Ishikawa (cell line): ENCODE results near the gene EFEMP1.

Experiments
- CEBPB ChIP-seq: IDR thresholded peaks from 2 replicates; pipeline ENCODE4 v1.6.1; 2012
- CREB1 ChIP-seq: IDR thresholded peaks from 2 replicates; pipeline ENCODE4 v1.6.1; 2012; ENCODE audit warnings: low read depth
- EGR1 ChIP-seq: IDR thresholded peaks from 2 replicates; pipeline ENCODE4 v1.6.1; 2012
- EP300 ChIP-seq: IDR thresholded peaks from 2 replicates; pipeline ENCODE4 v1.6.1; 2012; ENCODE audit warnings: borderline replicate concordance
- FOXM1 ChIP-seq: IDR thresholded peaks from 2 replicates; pipeline ENCODE4 v1.6.1; 2012; ENCODE audit warnings: low read depth, borderline replicate concordance
- NFIC ChIP-seq: IDR thresholded peaks from 2 replicates; pipeline ENCODE4 v1.6.1; 2012
- RAD21 ChIP-seq: IDR thresholded peaks from 2 replicates; pipeline ENCODE4 v1.6.1; 2012; ENCODE audit warnings: low read depth
- TAF1 ChIP-seq: IDR thresholded peaks from 2 replicates; pipeline ENCODE4 v1.6.1; 2012; ENCODE audit warnings: low read depth, mild to moderate bottlenecking
- TCF12 ChIP-seq: IDR thresholded peaks from 2 replicates; pipeline ENCODE4 v1.6.1; 2012; ENCODE audit warnings: low read depth
- TEAD4 ChIP-seq: IDR thresholded peaks from 2 replicates; pipeline ENCODE4 v1.6.1; 2012
- USF1 ChIP-seq: IDR thresholded peaks from 2 replicates; pipeline ENCODE4 v1.6.1; 2012
- YY1 ChIP-seq: IDR thresholded peaks from 2 replicates; pipeline ENCODE4 v1.6.1; 2012; ENCODE audit warnings: low read depth
- ZBTB7A ChIP-seq: IDR thresholded peaks from 2 replicates; pipeline ENCODE4 v1.6.1; 2012; ENCODE audit warnings: low read depth
- TF ChIP-seq, protein P1 (sequence below): IDR thresholded peaks from 2 replicates; pipeline ENCODE4 v1.6.1; 2012; ENCODE audit warnings: low read depth, mild to moderate bottlenecking
- TF ChIP-seq, protein P2 (sequence below): IDR thresholded peaks from 2 replicates; pipeline ENCODE4 v1.6.1; 2012

Gene EFEMP1

GRCh38 chr2:55917713-55918390, 5.7 kb downstream of the EFEMP1 start:
- TF ChIP-seq, protein P1, sequence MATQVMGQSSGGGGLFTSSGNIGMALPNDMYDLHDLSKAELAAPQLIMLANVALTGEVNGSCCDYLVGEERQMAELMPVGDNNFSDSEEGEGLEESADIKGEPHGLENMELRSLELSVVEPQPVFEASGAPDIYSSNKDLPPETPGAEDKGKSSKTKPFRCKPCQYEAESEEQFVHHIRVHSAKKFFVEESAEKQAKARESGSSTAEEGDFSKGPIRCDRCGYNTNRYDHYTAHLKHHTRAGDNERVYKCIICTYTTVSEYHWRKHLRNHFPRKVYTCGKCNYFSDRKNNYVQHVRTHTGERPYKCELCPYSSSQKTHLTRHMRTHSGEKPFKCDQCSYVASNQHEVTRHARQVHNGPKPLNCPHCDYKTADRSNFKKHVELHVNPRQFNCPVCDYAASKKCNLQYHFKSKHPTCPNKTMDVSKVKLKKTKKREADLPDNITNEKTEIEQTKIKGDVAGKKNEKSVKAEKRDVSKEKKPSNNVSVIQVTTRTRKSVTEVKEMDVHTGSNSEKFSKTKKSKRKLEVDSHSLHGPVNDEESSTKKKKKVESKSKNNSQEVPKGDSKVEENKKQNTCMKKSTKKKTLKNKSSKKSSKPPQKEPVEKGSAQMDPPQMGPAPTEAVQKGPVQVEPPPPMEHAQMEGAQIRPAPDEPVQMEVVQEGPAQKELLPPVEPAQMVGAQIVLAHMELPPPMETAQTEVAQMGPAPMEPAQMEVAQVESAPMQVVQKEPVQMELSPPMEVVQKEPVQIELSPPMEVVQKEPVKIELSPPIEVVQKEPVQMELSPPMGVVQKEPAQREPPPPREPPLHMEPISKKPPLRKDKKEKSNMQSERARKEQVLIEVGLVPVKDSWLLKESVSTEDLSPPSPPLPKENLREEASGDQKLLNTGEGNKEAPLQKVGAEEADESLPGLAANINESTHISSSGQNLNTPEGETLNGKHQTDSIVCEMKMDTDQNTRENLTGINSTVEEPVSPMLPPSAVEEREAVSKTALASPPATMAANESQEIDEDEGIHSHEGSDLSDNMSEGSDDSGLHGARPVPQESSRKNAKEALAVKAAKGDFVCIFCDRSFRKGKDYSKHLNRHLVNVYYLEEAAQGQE: no peak
- no peak for TF ChIP-seq TAF1
- no peak for TF ChIP-seq EGR1
- TF ChIP-seq YY1: no peak
- TF ChIP-seq CEBPB: no peak
- no peak for TF ChIP-seq ZBTB7A
- TF ChIP-seq TCF12: no peak
- TF ChIP-seq TEAD4: no peak
- no peak for TF ChIP-seq RAD21
- no peak for TF ChIP-seq NFIC
- TF ChIP-seq FOXM1: no peak
- TF ChIP-seq EP300: no peak
- TF ChIP-seq CREB1: no peak
- TF ChIP-seq, protein P2, sequence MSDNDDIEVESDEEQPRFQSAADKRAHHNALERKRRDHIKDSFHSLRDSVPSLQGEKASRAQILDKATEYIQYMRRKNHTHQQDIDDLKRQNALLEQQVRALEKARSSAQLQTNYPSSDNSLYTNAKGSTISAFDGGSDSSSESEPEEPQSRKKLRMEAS: no peak

- TF ChIP-seq CREB1: no peak
- no peak for TF ChIP-seq TAF1
- TF ChIP-seq TEAD4: no peak
- no peak for TF ChIP-seq EP300
- no peak for TF ChIP-seq FOXM1
- no peak for TF ChIP-seq EGR1
- no peak for TF ChIP-seq ZBTB7A
- TF ChIP-seq RAD21: no peak
- TF ChIP-seq USF1: no peak
- TF ChIP-seq, protein P2: no peak
- TF ChIP-seq, protein P1: no peak
- TF ChIP-seq CEBPB: no peak
- no peak for TF ChIP-seq TCF12
- TF ChIP-seq NFIC: no peak
- no peak for TF ChIP-seq YY1
These were observed 6.5 kb downstream of the EFEMP1 start for GRCh38 chr2:55917117-55917516.

DNA sequence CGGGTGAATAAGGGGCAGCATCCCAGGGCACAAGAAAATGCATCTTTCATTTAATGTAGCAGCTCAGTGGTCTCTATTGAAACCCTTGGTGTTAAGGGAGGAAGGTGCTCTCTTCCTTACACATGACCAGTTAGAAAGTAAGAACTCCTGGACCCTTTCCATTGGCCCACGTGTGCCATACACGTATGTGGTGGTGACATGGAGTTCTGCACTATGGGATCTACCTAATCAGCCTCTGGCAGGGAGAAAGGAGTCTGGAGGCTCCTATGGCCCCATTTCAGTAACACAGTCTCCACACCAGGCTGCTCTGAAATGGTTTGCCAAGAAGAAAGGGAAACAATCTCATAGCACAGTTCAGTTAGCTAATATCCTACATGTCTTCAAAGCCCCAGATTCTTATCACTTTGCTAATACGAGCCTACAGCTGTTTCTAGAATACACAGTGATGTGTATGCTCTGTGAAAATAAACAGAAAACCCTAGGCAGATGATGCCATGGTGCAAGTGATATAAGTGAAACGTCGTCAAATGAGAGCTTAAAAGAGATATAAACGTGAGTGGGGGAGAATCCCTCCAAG, 7.0 kb downstream of the EFEMP1 start:
- no peak for TF ChIP-seq ZBTB7A
- TF ChIP-seq, protein P2: no peak
- TF ChIP-seq, protein P1: no peak
- no peak for TF ChIP-seq TCF12
- TF ChIP-seq YY1: no peak

- no peak for TF ChIP-seq CEBPB
- TF ChIP-seq ZBTB7A: no peak
- TF ChIP-seq, protein P1: no peak
- TF ChIP-seq CREB1: no peak
These were observed 8.8 kb downstream of the EFEMP1 start for GRCh38 chr2:55914786-55915185.
